GM18861 (cell line): ENCODE measurements around the gene IFT88.

ENCODE experiments used
- ATAC-seq: cut with Tn5 transposase; IDR thresholded peaks from one replicate; pipeline ENCODE4 v1.9.1; 2021; ENCODE audit not compliant: unreplicated experiment

IFT88 gene

GRCh38 chr13:20566898-20567874 is at the start of gene IFT88:
IFT88 (plus strand) TSS chr13:20567157; CDS start chr13:20574386, 7,229 bp downstream.
- peak; percentile 72 for ATAC-seq

GRCh38 chr13:20518660-20519100 is 48.3 kb upstream of the IFT88 start:
- no peak for ATAC-seq

- no peak for ATAC-seq
Observed at GRCh38 chr13:20519875-20520274, 47.1 kb upstream of the IFT88 start.

- no peak for ATAC-seq
Observed at GRCh38 chr13:20521364-20522115, 45.4 kb upstream of the IFT88 start.

- peak; percentile 13 for ATAC-seq
Observed at GRCh38 chr13:20525144-20525600, 41.8 kb upstream of the IFT88 start.

- ATAC-seq: peak; percentile 43
Observed at GRCh38 chr13:20525601-20526544, 41.1 kb upstream of the IFT88 start, which contains the start of gene CRYL1. CRYL1 (minus strand) TSS chr13:20525857; CDS start chr13:20525794, 63 bp downstream.

- ATAC-seq: no peak
Observed at GRCh38 chr13:20526664-20527063, 40.3 kb upstream of the IFT88 start.

GRCh38 chr13:20528452-20528851 is 38.5 kb upstream of the IFT88 start:
- ATAC-seq: no peak

- ATAC-seq: no peak
Observed at GRCh38 chr13:20534038-20534608, 32.8 kb upstream of the IFT88 start.

- no peak for ATAC-seq
Observed at GRCh38 chr13:20536992-20537391, 30.0 kb upstream of the IFT88 start.

- ATAC-seq: no peak
Observed at GRCh38 chr13:20544201-20544923, 22.6 kb upstream of the IFT88 start.

- peak; percentile 85 for ATAC-seq
Observed at GRCh38 chr13:20546556-20546955, 20.4 kb upstream of the IFT88 start.

GRCh38 chr13:20547479-20547908 is 19.5 kb upstream of the IFT88 start:
- no peak for ATAC-seq

- no peak for ATAC-seq
Observed at GRCh38 chr13:20550799-20551198, 16.2 kb upstream of the IFT88 start.

GRCh38 chr13:20553311-20553710 is 13.6 kb upstream of the IFT88 start:
- ATAC-seq: no peak

GRCh38 chr13:20558982-20559381 is 8.0 kb upstream of the IFT88 start:
- no peak for ATAC-seq

GRCh38 chr13:20559659-20560356 is 7.1 kb upstream of the IFT88 start:
- no peak for ATAC-seq

GRCh38 chr13:20561741-20562140 is 5.2 kb upstream of the IFT88 start:
- no peak for ATAC-seq
